Metanephros (tissue), 2 donors: ENCODE data around the gene CLSTN2. TPM values are rescaled to one million over a fixed set of nuclear protein-coding genes. Genes with fewer than 3 reads are reported as not detected.

ENCODE experiments used
- small RNA-seq: library from RNA; depleted of rRNA; stranded (forward); fragments of <200 nt; gene quantifications from one replicate; pipeline ENCODE3, GENCODE V24; 2014; ENCODE audit warnings: low replicate concordance
- total RNA-seq: library from RNA; depleted of rRNA; stranded (reverse); fragments of >200 nt; gene quantifications from one replicate; pipeline ENCODE4 v1.2.3, GENCODE V29; 2014

CLSTN2 gene
- total RNA-seq: 6.8 TPM

DNA sequence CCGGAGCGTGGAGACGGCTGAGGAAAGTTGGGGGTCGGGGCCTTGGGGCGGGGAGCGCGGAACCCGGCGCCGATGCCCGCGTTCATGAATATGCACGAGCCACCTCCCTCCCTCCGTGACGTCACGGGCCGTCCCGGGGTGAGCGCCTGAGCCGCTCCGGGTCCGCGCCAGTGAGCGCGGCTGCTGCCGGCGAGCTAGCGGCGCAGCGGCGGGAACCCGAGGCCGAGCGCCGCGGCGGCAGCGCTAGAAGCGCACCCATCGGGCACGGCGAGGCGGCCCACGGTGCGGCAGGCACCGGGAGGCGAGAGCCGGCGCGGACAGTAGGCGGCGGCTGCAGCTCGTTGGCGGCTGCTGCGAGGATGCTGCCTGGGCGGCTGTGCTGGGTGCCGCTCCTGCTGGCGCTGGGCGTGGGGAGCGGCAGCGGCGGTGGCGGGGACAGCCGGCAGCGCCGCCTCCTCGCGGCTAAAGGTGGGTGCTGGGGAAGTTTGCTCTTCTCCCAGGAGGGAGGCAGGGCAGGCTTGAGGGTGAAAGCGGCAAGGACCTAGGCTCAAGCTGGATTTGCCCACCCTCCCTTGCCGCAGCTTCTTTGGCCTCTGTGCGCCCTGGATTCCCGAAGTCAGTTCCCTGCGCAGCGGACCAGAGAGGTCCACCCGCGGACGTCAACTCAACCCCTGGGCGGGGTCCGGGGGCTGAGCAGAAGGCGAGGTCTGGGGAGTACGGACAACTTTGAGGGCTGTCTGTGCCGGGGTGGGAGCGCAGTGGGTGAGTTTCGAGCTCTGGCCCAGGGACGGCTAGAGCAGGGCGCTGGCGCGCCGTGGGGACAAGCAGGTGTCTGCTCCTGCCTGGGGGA, at the start of gene CLSTN2:
Gene CLSTN2, plus strand, starts transcription at position 170 of the 850 bp plus-strand sequence.

Small RNA genes within 50 kb of the gene (small RNA-seq; reads per million reads assigned to genes)
- not detected for gene AC048346.1
